ENCODE measurements around the gene CPLX4.

DNA sequence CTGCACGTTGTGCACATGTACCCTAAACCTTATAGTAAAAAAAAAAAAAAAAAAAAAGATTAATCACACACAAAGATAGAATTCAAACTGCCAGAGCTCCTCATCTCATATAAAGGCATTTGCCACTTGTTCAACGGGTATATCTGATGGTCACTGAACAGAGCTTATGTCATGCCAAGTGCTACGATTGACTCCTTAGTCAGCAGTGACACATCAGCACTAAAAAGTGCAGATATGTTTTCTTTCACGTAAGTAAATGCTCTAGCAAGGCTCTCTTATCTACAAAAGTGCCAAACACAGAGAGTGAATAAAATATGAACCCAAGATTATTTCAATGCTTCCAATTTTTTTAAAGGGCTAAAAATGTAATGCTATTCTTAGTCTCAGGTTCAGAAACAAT lies 39.5 kb upstream of the CPLX4 start:
- TF ChIP-seq EZH2 (IDR thresholded peaks at IDR 0.05; ENCODE audit: insufficient read depth, poor library complexity, severe bottlenecking): no peak
- no peak for TF ChIP-seq EZH2phosphoT487 (IDR thresholded peaks at IDR 0.05; ENCODE audit: insufficient read depth, low read depth)
